ENCODE measurements around the gene THOC1.

THOC1 gene

GRCh38 chr18:227902-228301, 39.9 kb downstream of the THOC1 start:
- FAIRE-seq (no peak), DNase-seq (ENCODE audit: insufficient read length, low spot score) (no peak)
- TF ChIP-seq POLR2A (IDR thresholded peaks at IDR 0.05; ENCODE audit: low read depth, low read length): no peak
- TF ChIP-seq POLR2AphosphoS5 (IDR thresholded peaks at IDR 0.05; ENCODE audit: low read depth, low read length): no peak

- DNase-seq (ENCODE audit: insufficient read length, low spot score) (no peak), FAIRE-seq (no peak)
- no peak for TF ChIP-seq POLR2A (IDR thresholded peaks at IDR 0.05; ENCODE audit: low read depth, low read length)
- no peak for TF ChIP-seq POLR2AphosphoS5 (IDR thresholded peaks at IDR 0.05; ENCODE audit: low read depth, low read length)
- TF ChIP-seq PAX5 (IDR thresholded peaks at IDR 0.05; ENCODE audit: insufficient read depth, low read length, severe bottlenecking): no peak
- TF ChIP-seq POU2F2 (IDR thresholded peaks at IDR 0.05; ENCODE audit: low read depth, low read length): no peak
- TF ChIP-seq TAF1 (IDR thresholded peaks at IDR 0.05; ENCODE audit: low read depth, low read length): no peak
- TF ChIP-seq SPI1 (IDR thresholded peaks at IDR 0.05; ENCODE audit: low read depth, low read length): no peak
These were observed 40.5 kb downstream of the THOC1 start for GRCh38 chr18:227374-227773.

GRCh38 chr18:225745-226144, 42.1 kb downstream of the THOC1 start:
- FAIRE-seq (no peak), DNase-seq (ENCODE audit: insufficient read length, low spot score) (no peak)
- no peak for TF ChIP-seq TAF1 (IDR thresholded peaks at IDR 0.05; ENCODE audit: low read depth, low read length)
- TF ChIP-seq POU2F2 (IDR thresholded peaks at IDR 0.05; ENCODE audit: low read depth, low read length): no peak
- no peak for TF ChIP-seq POLR2AphosphoS5 (IDR thresholded peaks at IDR 0.05; ENCODE audit: low read depth, low read length)
- TF ChIP-seq SPI1 (IDR thresholded peaks at IDR 0.05; ENCODE audit: low read depth, low read length): no peak
- no peak for TF ChIP-seq PAX5 (IDR thresholded peaks at IDR 0.05; ENCODE audit: insufficient read depth, low read length, severe bottlenecking)
- TF ChIP-seq POLR2A (IDR thresholded peaks at IDR 0.05; ENCODE audit: low read depth, low read length): no peak

- TF ChIP-seq POLR2AphosphoS5 (IDR thresholded peaks at IDR 0.05; ENCODE audit: low read depth, low read length): no peak
- TF ChIP-seq TAF1 (IDR thresholded peaks at IDR 0.05; ENCODE audit: low read depth, low read length): no peak
- DNase-seq (ENCODE audit: insufficient read length, low spot score): no peak
- no peak for FAIRE-seq
These were observed 47.1 kb downstream of the THOC1 start for GRCh38 chr18:220708-221107.

GRCh38 chr18:217532-218336, 50.1 kb downstream of the THOC1 start:
- DNase-seq (ENCODE audit: insufficient read length, low spot score) (no peak), FAIRE-seq (no peak)
- TF ChIP-seq TAF1 (IDR thresholded peaks at IDR 0.05; ENCODE audit: low read depth, low read length): no peak

- DNase-seq (ENCODE audit: insufficient read length, low spot score): no peak
- no peak for FAIRE-seq
- TF ChIP-seq POU2F2 (IDR thresholded peaks at IDR 0.05; ENCODE audit: low read depth, low read length) (no peak), TAF1 (IDR thresholded peaks at IDR 0.05; ENCODE audit: low read depth, low read length) (no peak), POLR2AphosphoS5 (IDR thresholded peaks at IDR 0.05; ENCODE audit: low read depth, low read length) (no peak), PAX5 (IDR thresholded peaks at IDR 0.05; ENCODE audit: insufficient read depth, low read length, severe bottlenecking) (no peak), POLR2A (IDR thresholded peaks at IDR 0.05; ENCODE audit: low read depth, low read length) (no peak), SPI1 (IDR thresholded peaks at IDR 0.05; ENCODE audit: low read depth, low read length) (no peak)
These were observed 52.3 kb downstream of the THOC1 start for GRCh38 chr18:215448-216010.

- DNase-seq (ENCODE audit: insufficient read length, low spot score): no peak
- no peak for FAIRE-seq
- TF ChIP-seq POU2F2 (IDR thresholded peaks at IDR 0.05; ENCODE audit: low read depth, low read length) (no peak), SPI1 (IDR thresholded peaks at IDR 0.05; ENCODE audit: low read depth, low read length) (no peak), PAX5 (IDR thresholded peaks at IDR 0.05; ENCODE audit: insufficient read depth, low read length, severe bottlenecking) (no peak), TAF1 (IDR thresholded peaks at IDR 0.05; ENCODE audit: low read depth, low read length) (no peak), POLR2AphosphoS5 (IDR thresholded peaks at IDR 0.05; ENCODE audit: low read depth, low read length) (no peak)
These were observed 53.9 kb downstream of the THOC1 start for GRCh38 chr18:213966-214365.

- no peak for DNase-seq (ENCODE audit: insufficient read length, low spot score)
- TF ChIP-seq POU2F2 (IDR thresholded peaks at IDR 0.05; ENCODE audit: low read depth, low read length): no peak
- no peak for TF ChIP-seq TAF1 (IDR thresholded peaks at IDR 0.05; ENCODE audit: low read depth, low read length)
- no peak for TF ChIP-seq POLR2A (IDR thresholded peaks at IDR 0.05; ENCODE audit: low read depth, low read length)
- no peak for TF ChIP-seq PAX5 (IDR thresholded peaks at IDR 0.05; ENCODE audit: insufficient read depth, low read length, severe bottlenecking)
- TF ChIP-seq POLR2AphosphoS5 (IDR thresholded peaks at IDR 0.05; ENCODE audit: low read depth, low read length): no peak
- no peak for TF ChIP-seq SPI1 (IDR thresholded peaks at IDR 0.05; ENCODE audit: low read depth, low read length)
- no peak for FAIRE-seq
These were observed 54.3 kb downstream of the THOC1 start for GRCh38 chr18:213505-213904.

GRCh38 chr18:212780-213179, 55.1 kb downstream of the THOC1 start:
- DNase-seq (ENCODE audit: insufficient read length, low spot score) (no peak), FAIRE-seq (no peak)
- TF ChIP-seq PAX5 (IDR thresholded peaks at IDR 0.05; ENCODE audit: insufficient read depth, low read length, severe bottlenecking): no peak

- FAIRE-seq (no peak), DNase-seq (ENCODE audit: insufficient read length, low spot score) (no peak)
- TF ChIP-seq TAF1 (IDR thresholded peaks at IDR 0.05; ENCODE audit: low read depth, low read length): no peak
- no peak for TF ChIP-seq PAX5 (IDR thresholded peaks at IDR 0.05; ENCODE audit: insufficient read depth, low read length, severe bottlenecking)
- TF ChIP-seq POLR2A (IDR thresholded peaks at IDR 0.05; ENCODE audit: low read depth, low read length): no peak
- TF ChIP-seq POU2F2 (IDR thresholded peaks at IDR 0.05; ENCODE audit: low read depth, low read length): no peak
- TF ChIP-seq POLR2AphosphoS5 (IDR thresholded peaks at IDR 0.05; ENCODE audit: low read depth, low read length): no peak
- no peak for TF ChIP-seq SPI1 (IDR thresholded peaks at IDR 0.05; ENCODE audit: low read depth, low read length)
These were observed 56.3 kb downstream of the THOC1 start for GRCh38 chr18:211582-211981.
